GM18505 (cell line): ENCODE measurements around the gene PLS3.
"Not testable (repeated sequence)": the region's sequence is repeated elsewhere in the genome, so short reads cannot be mapped to it uniquely, and the experiment has no call there.

Experiments used
- ATAC-seq: cut with Tn5 transposase; IDR thresholded peaks from one replicate; pipeline ENCODE4 v1.9.1; 2021; ENCODE audit not compliant: unreplicated experiment
- POLR2A ChIP-seq: IDR thresholded peaks from 4 replicates; pipeline ENCODE4 v1.6.1; 2011; ENCODE audit warnings: borderline replicate concordance; ENCODE audit not compliant: insufficient read depth, insufficient read length; ENCODE audit errors: extremely low read depth

PLS3 gene

GRCh38 chrX:115602729-115603389, 41.9 kb downstream of the PLS3 start:
- no peak for TF ChIP-seq POLR2A
- ATAC-seq, result no peak

- TF ChIP-seq POLR2A, result no peak
- no peak for ATAC-seq
Observed at GRCh38 chrX:115603534-115604074, 42.6 kb downstream of the PLS3 start.

GRCh38 chrX:115606861-115607260, 45.9 kb downstream of the PLS3 start:
- TF ChIP-seq POLR2A, result no peak
- no peak for ATAC-seq

- TF ChIP-seq POLR2A, result no peak
- ATAC-seq, result no peak
Observed at GRCh38 chrX:115609621-115610020, 48.6 kb downstream of the PLS3 start.

- TF ChIP-seq POLR2A, result no peak
Observed at GRCh38 chrX:115616943-115617563, 56.1 kb downstream of the PLS3 start.

GRCh38 chrX:115622534-115622933, 61.6 kb downstream of the PLS3 start:
- no peak for ATAC-seq
- TF ChIP-seq POLR2A, result no peak

More at GRCh38 chrX:115616943-115617563, 56.1 kb downstream of the PLS3 start:
- peak; percentile 95 for ATAC-seq

GRCh38 chrX:115624916-115625315, 63.9 kb downstream of the PLS3 start:
- TF ChIP-seq POLR2A, result no peak
- ATAC-seq, result no peak

- TF ChIP-seq POLR2A, result no peak
- no peak for ATAC-seq
Observed at GRCh38 chrX:115625572-115626301, 64.8 kb downstream of the PLS3 start.

- no peak for ATAC-seq
Observed at GRCh38 chrX:115630204-115630603, 69.2 kb downstream of the PLS3 start.

GRCh38 chrX:115632455-115632854, 71.5 kb downstream of the PLS3 start:
- no peak for TF ChIP-seq POLR2A
- ATAC-seq, result no peak

More at GRCh38 chrX:115630204-115630603, 69.2 kb downstream of the PLS3 start:
- no peak for TF ChIP-seq POLR2A

GRCh38 chrX:115633397-115633796, 72.4 kb downstream of the PLS3 start:
- ATAC-seq, result not testable (repeated sequence)

GRCh38 chrX:115639334-115639880, 78.4 kb downstream of the PLS3 start:
- TF ChIP-seq POLR2A, result no peak
- ATAC-seq, result no peak

GRCh38 chrX:115642311-115642710, 81.3 kb downstream of the PLS3 start:
- TF ChIP-seq POLR2A, result no peak
- no peak for ATAC-seq
